ENCODE results near the gene HNF1A.

Gene HNF1A

GRCh38 chr12:120990487-120991055 is 12.2 kb downstream of the HNF1A start:
- no peak for DNase-seq

- DNase-seq: no peak
Measured at GRCh38 chr12:120991965-120992364, 13.6 kb downstream of the HNF1A start.

- DNase-seq: no peak
Measured at GRCh38 chr12:120992989-120993388, 14.6 kb downstream of the HNF1A start.

GRCh38 chr12:120993496-120993895 is 15.2 kb downstream of the HNF1A start:
- DNase-seq: no peak

DNA sequence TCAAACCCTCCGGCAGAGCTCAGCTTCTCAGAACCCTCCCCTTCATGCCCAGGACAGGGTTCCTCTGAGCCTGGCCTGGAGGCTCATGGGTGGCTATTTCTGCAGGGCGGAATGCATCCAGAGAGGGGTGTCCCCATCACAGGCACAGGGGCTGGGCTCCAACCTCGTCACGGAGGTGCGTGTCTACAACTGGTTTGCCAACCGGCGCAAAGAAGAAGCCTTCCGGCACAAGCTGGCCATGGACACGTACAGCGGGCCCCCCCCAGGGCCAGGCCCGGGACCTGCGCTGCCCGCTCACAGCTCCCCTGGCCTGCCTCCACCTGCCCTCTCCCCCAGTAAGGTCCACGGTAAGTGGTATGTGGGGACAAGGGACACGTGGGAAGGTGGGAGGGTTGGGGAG is 15.7 kb downstream of the HNF1A start:
- DNase-seq: no peak

DNA sequence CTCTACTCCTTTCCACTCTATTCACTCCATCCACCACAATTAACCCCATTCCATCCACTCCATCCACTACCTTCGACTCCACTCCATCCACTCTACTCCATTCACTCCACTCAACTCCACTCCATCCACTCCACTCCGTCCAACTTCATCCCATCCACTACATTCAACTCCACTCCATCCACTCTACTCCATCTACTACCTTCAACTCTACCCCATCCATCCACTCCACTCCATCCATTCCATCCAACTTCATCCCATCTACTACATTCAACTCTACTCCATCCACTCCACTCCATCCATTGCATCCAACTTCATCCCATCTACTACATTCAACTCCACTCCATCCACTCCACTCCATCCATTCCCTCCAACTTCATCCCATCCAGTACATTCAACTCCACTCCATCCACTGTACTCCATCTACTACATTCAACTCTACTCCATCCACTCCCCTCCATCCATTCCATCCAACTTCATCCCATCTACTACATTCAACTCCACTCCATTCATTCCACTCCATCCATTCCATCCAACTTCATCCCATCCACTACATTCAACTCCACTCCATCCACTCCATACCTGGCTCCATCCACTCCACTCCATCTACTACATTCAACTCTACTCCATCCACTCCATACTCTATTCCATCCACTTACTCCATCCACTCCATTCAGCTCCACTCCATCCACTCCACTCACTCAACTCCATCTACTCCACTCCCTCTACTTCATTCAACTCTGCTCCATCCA is 16.4 kb downstream of the HNF1A start:
- no peak for DNase-seq

DNA sequence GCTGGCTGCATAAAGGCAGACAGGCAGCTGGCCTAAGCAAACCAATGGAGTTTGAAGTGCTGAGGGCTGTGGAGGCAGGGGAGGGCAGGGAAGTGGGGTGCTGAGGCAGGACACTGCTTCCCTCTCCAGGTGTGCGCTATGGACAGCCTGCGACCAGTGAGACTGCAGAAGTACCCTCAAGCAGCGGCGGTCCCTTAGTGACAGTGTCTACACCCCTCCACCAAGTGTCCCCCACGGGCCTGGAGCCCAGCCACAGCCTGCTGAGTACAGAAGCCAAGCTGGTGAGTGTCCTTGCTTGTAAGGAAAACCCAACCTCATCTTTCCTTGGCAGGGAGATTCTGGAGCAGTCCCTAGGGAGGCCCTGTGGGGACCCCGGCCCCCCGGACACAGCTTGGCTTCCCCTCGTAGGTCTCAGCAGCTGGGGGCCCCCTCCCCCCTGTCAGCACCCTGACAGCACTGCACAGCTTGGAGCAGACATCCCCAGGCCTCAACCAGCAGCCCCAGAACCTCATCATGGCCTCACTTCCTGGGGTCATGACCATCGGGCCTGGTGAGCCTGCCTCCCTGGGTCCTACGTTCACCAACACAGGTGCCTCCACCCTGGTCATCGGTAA is 17.9 kb downstream of the HNF1A start:
- DNase-seq: no peak

DNA sequence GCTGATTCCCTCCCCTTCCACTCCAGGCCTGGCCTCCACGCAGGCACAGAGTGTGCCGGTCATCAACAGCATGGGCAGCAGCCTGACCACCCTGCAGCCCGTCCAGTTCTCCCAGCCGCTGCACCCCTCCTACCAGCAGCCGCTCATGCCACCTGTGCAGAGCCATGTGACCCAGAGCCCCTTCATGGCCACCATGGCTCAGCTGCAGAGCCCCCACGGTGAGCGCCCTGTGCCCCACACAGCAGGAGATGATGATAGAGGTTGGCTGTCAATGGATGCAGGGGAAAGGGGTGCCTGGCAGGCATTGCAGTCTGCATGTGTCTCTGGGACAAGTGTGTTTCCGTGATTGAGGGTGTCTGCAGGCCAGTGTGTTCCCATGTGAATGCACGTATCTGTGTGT is 19.1 kb downstream of the HNF1A start:
- DNase-seq: no peak

DNA sequence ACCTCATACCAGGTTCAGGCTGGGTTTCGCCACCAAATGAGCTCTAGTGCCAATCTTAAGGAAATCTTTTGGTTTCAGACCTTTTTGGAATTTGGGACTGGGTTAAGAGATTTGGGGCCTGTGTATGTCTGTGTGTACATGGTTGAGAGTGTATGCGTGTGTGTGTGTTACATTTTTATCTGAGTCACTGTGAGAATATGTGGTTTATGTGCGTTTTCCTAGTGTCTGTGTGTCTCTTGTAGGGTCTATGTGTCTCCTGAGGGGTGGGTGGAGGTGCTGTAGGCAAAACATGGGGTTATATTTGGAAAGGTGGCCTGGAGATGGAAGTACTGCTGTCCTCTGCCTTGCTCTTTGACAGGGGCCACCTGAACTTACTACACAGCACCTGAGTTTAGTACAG is 20.1 kb downstream of the HNF1A start:
- no peak for DNase-seq

GRCh38 chr12:120999191-121000120 is 21.1 kb downstream of the HNF1A start:
- DNase-seq: no peak

DNA sequence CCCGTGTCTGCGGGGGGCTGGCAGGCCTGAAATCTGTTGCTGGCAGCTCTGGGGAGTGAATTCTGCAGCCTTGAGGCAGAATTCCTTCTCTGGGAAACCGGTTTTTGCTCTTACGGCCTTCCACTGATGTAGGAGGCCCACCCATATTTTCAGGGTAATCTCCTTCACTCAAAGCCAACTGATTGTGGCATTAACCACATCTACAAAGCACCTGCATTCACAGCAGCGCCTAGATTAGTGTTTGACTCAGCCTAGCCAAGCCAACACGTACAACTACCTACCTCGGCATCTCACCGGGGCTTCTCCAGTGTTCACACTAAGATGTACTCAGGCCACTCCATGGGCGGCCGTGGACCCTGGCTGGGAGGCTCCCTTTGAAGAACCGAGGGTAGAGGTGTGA is 22.2 kb downstream of the HNF1A start:
- DNase-seq: no peak

- DNase-seq: no peak
Measured at GRCh38 chr12:121001060-121001459, 22.7 kb downstream of the HNF1A start.

DNA sequence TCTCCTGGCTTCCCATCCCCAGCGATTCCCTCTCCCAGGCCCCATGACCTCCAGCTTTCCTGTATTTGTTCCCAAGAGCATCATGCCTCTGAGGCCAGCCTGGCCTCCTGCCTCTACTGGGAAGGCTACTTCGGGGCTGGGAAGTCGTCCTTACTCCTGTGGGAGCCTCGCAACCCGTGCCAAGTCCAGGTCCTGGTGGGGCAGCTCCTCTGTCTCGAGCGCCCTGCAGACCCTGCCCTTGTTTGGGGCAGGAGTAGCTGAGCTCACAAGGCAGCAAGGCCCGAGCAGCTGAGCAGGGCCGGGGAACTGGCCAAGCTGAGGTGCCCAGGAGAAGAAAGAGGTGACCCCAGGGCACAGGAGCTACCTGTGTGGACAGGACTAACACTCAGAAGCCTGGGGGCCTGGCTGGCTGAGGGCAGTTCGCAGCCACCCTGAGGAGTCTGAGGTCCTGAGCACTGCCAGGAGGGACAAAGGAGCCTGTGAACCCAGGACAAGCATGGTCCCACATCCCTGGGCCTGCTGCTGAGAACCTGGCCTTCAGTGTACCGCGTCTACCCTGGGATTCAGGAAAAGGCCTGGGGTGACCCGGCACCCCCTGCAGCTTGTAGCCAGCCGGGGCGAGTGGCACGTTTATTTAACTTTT is 23.6 kb downstream of the HNF1A start:
- no peak for DNase-seq

- DNase-seq: no peak
Measured at GRCh38 chr12:121003650-121004049, 25.3 kb downstream of the HNF1A start.

DNA sequence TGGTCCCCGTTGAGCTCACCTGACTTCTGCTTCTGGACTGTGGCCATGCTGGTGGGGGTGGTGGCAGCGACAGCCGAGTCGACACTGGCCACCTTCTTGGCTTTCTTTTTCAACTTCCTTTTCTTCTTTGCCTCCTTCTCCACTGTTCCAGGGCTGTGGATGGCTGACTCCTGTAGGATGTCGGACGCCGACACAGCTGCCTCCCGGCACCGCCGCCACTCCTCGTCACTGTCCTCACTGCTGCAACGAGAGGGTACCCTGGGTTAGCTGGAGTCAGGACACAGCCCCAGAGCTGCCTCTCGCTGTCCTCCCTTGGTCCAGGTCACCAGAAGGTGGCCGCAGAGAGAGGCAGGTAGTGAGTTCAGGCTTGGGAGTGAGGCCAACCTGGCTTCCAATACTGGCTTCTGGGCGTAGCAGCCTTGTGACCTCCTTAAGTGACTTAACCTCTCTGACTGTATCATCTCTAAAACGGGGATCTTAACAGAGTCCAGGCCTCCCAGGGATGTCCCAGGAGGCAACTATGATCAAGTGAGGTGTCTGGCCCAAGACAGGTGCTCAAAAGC is 26.0 kb downstream of the HNF1A start:
- DNase-seq: no peak

GRCh38 chr12:121005346-121005815 is 27.0 kb downstream of the HNF1A start:
- no peak for DNase-seq

DNA sequence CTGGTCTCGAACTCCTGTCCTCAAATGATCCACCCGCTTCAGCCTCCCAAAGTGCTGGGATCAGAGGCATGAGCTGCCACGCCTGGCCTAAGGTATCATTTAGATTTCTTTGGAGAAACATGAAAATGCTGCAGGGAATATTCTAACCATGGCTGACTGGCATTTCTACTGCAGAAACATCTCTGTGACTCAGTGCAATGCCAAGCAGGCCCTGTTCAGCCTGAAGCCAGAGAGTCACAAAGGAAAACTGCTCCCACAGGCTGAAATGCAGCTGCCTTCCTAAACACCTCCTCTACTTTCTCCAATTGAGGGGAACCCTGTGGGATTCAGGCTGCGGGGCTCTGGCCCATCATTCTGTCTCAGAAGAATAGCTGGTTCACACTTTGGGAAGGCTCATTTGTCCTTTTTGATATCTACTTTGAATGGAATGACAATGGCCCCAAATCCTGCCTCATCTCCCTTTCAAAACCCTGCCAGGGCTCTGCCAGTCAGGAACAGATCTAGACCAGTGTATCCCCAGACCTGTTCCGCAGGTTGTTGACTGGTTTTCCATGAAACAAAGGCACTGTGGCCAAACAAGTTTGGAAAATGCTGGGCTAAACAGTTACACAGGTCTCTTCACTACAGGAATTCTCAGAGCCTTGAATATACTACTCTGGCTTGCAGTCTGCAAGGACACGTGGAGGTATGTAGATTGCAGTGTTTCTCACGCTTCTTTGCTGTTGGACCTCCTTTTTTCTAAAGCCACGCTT is 30.2 kb downstream of the HNF1A start:
- DNase-seq: no peak

DNA sequence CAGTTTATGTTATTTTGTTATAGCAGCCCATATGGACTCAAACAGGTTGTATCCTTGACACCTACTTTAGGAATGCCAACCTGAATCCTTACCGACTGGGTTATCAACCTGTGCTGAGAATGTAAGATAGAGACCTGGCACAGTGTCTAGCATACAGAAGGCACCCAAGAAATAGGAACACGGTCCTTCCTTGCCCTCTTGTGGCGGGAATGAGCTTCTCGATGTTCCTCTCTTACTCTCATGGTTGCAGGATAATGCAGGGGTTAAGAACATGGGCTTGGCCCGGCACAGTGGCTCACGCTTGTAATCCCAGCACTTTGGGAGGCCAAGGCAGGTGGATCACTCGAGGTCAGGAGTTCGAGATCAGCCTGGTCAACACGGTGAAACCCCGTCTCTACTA is 31.4 kb downstream of the HNF1A start:
- no peak for DNase-seq

DNA sequence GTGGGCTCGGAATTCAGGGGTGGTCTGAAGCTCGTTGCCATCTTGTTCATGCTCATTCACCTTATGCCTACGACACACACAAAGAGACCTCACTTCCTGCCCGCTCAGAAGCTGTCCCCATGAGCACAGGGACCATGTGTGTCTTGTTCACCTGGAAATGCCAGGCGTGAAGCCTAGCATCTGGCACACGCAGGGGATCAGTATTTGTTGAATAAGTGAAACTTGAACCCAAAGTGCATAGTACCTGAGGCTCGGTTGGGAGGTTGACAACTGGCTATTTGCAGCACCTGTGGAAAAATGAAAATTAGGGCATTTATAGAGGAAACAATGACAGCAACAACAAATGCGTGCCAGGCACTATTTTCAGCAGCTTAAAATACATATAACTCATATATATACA is 32.5 kb downstream of the HNF1A start:
- DNase-seq: no peak

DNA sequence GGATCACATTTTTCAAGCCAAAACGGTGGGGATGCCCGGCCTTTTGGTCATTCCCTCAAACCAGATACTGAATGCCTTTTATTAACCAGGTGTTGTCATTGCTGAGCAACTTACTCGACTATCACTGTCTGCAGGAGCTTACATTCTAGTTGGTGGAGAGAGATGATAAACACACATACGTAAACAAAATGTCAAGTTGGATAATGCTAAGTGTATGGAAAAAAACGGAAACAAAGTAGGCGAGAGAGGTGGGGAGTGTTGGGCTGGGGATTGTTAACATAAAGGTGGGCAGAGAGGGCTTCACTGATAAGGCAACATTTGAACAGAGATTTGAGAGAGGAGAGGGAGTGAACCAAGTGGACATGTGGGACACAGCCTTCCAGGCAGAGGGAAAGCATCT is 33.5 kb downstream of the HNF1A start:
- DNase-seq: no peak

DNA sequence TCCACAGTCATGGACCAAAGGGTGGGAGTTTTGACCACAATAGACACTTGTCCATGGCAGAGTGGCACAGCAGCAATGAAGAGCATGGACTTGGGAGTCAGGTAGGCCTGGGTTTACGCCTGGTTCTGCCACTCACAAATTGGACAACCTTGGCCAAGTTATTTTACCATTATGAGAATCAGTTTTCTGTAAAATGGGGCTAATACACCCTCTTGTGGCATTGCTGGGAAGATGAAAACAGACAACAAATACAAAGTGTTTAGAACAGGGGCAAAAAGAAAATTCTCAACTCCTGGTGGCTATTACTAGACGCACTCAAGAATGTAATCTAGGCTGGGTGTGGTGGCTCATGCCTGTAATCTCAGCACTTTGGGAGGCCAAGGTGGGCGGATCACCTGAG is 35.4 kb downstream of the HNF1A start:
- no peak for DNase-seq

Measured in NCI-H187 treated with DMSO at 0.1 percent for 48 hours (cell line).